ENCODE results near the gene B4GALT4.

The B4GALT4 gene

DNA sequence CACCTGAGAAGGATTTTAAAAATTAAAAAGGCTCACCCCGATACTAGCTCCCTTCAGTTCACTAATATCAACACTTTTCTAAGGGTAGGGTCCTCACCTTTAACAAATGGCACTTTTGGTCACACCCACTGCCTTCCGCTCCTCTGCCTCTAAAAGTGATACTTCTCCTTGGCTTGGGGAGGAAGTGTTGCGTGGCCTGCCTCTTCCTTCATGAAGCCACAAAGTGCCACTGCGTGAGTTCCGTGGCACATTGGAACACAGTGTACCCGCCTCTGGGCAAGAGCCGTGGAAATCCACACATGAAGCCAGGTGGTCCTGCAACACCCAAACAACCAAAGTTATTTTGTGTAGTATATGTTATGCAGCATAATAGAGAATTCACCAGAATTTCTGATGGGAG is 3.9 kb downstream of the B4GALT4 start:
- DNase-seq = peak; percentile 12

DNA sequence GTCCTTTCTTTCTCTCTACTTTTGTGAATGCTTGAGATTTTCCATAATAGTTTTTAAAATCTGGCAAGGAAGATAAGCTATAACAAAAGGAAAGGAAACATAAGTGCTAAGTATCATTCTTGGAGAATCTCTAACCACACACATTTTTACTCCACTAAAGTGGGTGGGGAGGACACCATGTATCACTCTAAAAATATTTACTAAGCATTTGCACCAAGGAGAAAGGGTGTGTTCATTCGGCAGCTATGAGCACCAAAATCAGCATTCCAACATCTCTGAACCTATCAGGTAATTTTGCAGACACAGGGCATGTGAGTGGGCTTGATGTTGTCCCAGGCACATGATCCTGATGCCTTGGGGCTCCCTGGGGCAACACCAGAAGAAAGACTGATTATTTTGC is 5.5 kb downstream of the B4GALT4 start:
- DNase-seq = no peak

GRCh38 chr3:119234610-119235009 is 6.1 kb downstream of the B4GALT4 start:
- no peak for DNase-seq

DNA sequence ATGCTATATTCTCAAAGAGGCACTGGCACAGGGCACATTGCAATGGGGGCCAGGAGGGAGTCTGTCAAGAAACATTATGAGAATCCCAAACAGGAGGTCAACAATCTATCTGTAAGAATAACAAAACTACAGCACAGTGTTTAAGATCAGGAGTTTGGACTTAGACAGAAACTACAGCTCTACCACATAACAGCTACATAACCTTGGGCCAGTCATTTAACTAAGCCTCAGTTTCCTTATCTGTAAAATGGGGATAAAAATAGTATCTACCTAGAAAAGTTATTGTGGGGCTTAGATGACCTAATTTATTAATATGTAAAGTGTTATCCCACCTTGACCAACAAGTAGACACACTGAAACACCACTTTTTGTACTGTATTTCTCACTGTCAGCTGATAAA is 9.9 kb downstream of the B4GALT4 start:
- no peak for DNase-seq

DNA sequence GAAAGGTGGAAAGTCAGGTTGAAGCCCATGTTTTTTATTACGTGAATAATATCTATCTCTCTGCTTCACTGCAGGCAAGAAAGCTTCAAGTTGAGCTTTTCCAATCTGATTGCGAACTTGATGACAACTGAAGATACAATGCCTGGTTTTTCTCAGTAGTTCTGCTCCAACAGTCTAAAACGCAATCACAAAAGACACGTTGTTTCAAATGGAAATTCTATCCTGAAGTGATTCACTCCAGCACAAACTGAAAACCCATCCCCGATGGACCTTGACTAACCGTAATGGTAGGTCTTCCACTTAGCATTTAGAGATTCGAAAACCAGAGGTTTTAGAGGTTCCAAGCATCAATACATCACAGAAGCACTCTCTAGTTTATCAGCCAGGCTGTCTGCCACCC is 10.6 kb downstream of the B4GALT4 start:
- no peak for DNase-seq

- no peak for DNase-seq
Measured at GRCh38 chr3:119229190-119229589, 11.5 kb downstream of the B4GALT4 start.

DNA sequence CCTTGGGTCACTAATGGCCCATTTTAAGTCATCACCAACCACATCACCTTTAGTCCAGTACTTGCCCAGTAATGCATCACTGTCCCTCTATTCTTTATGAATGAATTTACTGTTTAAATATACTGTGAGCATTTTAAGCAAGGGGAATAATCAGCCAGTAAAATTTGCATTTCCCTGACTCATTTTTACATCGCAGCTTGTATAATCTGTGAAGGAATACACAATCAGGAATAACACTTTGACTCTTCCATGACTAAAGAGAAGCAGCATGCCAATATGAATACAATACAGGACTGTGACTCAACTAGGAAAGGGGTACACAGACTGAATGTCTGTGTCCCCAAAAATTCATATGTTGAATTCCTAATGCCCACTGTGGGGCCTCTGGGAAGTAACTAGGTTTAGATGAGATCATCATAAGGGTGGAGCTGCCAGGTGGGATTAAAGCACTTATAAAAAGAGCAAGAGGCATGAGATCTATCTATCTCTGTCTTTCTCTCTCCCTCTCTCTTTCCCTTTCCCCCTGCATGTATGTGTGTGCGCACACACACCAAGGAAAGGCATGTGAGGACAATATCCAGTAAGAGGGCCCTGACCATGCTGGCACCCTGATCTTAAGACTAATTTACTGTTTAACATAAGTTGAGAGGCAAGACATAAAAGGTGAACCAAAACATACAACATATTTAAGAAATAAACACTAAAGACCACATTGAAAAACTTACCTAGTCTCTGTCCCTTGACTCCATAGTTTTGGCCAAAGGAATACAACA is 12.1 kb downstream of the B4GALT4 start:
- DNase-seq = no peak

GRCh38 chr3:119227070-119227850 is 13.4 kb downstream of the B4GALT4 start:
- no peak for DNase-seq

GRCh38 chr3:119225121-119225520 is 15.6 kb downstream of the B4GALT4 start:
- peak; percentile 55 for DNase-seq

- no peak for DNase-seq
Measured at GRCh38 chr3:119223511-119223910, 17.2 kb downstream of the B4GALT4 start.

DNA sequence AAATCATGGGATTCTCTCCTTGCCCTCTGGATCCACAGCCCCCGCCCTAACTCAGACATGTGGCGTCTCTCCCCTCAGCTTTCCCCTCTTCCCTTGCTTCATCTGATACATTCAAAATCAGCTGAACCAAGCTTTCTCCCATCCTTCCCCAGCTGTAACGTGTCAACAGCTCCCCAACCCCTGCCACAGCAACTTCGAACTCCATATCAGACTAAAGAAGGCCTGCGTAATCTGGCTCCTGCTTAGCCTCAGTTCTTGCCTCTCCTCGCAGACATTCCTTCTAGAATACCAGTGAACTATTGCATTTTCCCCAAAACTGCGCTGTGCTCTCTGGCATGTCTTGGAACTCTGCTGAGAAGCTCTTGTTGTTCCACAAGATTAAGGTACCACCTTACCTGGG is 18.3 kb downstream of the B4GALT4 start:
- DNase-seq = no peak

GRCh38 chr3:119221779-119222320 is 18.8 kb downstream of the B4GALT4 start:
- DNase-seq = no peak

- DNase-seq = no peak
Measured at GRCh38 chr3:119220970-119221667, 19.6 kb downstream of the B4GALT4 start.

DNA sequence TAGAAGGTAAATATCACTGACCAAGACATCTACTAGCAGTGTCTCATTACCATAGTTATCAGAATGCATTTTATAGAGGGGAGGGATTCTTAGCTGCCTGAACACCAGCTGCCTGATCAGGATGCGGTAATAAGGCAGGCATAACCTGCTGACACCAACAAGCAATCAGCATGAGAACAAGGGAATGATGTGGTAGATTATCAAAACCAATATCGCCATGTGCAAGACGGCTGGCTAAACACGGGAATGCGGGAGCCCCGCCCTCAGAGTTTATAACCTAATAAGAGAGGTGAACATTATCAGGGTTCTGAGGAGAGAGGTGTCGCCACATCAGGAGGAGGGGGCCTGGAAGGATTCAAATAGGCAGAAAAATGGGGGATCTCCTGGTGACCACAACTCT is 20.5 kb downstream of the B4GALT4 start:
- no peak for DNase-seq

DNA sequence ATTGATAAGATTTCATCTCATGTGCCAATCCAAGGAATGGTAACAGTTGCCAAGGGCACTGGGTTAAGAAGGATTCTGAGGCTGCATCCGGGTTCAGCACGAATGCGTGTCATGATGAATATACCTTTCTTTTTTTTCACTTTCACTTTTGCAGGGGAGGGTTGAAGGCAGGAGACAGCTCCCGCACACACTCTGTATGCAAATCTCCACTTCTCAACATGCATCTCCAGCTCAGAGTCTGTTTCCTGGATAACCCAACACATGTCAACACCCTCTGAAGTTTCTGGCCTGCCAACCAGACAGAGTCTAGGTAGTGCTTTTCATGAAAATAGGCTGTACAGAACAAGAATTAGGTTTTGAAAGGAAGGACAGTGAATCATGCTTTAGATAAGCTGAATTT is 21.6 kb downstream of the B4GALT4 start:
- DNase-seq = no peak

DNA sequence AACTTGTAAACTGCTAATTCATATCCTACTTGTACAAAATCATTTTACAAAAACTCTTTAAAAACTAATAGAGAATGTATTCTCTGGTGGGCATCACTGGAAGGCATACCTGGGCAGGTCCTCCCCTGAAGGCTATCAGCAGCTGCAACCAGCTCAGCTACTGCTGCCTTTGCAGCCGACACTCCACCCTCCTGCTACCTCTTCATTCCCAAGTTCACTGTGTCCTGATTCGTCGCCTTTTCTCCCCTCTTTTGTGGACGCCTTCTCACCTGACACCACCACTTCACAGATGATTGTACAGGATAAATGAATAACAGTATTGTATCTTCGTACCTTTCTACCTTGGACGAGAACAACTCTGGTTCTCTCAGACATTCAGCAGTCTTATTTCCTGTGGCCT is 28.9 kb downstream of the B4GALT4 start:
- no peak for DNase-seq

GRCh38 chr3:119211193-119211592 is 29.5 kb downstream of the B4GALT4 start:
- DNase-seq = no peak

DNA sequence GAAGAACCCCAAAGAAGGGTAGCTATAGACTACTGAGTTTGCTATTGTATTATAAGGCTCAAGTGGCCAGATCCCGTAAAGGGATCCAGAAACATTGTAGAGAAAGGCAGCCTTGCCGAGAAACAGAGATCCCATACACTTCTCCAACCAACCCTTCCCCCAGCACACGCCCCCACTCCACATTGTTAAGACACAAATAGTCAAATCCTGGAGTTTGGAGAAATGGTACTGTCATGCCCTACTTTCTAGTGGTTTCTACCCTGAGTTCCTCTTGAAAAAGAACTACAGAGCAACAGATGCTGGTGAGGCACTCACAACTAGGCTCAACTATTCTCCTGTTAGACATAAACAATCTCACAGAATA is 33.2 kb downstream of the B4GALT4 start:
- no peak for DNase-seq

- no peak for DNase-seq
Measured at GRCh38 chr3:119206611-119207511, 33.8 kb downstream of the B4GALT4 start.

DNA sequence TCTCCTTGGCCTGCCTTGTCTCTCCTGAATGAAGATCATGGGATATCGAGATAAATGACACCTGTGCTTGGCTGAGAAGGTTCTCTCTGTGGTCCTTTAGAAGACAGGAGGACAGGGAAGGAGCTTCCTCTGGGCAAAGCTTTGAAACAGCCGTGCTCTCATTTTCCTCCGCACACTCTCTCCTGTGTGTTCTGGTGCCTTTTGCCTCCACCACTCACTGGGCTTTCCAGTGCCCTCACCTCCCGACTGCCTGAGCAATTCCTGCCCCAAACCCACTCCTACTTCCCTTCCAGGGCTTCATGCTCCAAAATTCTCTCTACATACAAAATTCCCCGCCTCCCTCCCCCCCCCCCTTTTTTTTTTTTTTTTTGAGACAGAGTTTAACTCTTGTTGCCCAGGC is 35.0 kb downstream of the B4GALT4 start:
- DNase-seq = no peak

GRCh38 chr3:119205209-119205608 is 35.5 kb downstream of the B4GALT4 start:
- DNase-seq = no peak

- no peak for DNase-seq
Measured at GRCh38 chr3:119195911-119196310, 44.8 kb downstream of the B4GALT4 start.

DNA sequence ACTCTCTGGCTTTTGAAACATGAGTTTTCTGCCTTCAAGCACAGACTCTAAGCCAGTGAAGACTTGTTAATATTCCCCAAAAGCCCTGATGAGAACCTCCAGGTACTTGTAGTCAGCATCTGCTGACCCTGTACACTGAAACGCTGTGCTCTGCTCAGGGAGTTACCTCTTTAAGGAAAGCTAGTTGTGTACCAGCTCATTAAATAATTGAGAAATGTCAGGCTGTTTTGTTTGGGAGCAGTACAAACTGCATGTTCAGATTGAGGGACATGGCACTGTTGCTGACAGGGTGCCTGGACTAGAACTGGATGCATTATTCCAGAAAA is 45.6 kb downstream of the B4GALT4 start:
- no peak for DNase-seq
